Immature natural killer cell (primary cell): ENCODE data around the gene DCP1A. TPM values are rescaled to one million over a fixed set of nuclear protein-coding genes. Genes with fewer than 3 reads are reported as not detected.
A peak's percentile ranks its signal among the peaks of the same experiment; 100 is the strongest.
"Not testable (repeated sequence)": the region's sequence is repeated elsewhere in the genome, so short reads cannot be mapped to it uniquely, and the experiment has no call there.

ENCODE experiments used
- DNase-seq, 3 donors: peaks; one replicate each; pipeline ENCODE4 v3.0.0; 2022; ENCODE audit warnings: mixed read lengths in 1 of 3
- H3K27ac Mint-ChIP-seq, 6 donors: one replicate each; pipeline ENCODE4 v1.8.0; 2020; ENCODE audit warnings: mixed read lengths in 6 of 6, mild to moderate bottlenecking in 5 of 6, inconsistent platforms in 4 of 6, moderate library complexity in 3 of 6
- H3K27me3 Mint-ChIP-seq, 3 donors: one replicate each; pipeline ENCODE4 v1.8.0; 2020 to 2021; ENCODE audit warnings: low read depth in 3 of 3, mild to moderate bottlenecking in 3 of 3, mixed read lengths in 3 of 3, moderate library complexity in 3 of 3, inconsistent platforms in 1 of 3
- H3K36me3 Mint-ChIP-seq, 3 donors: one replicate each; pipeline ENCODE4 v1.8.0; 2020; ENCODE audit warnings: mixed read lengths in 3 of 3, inconsistent platforms in 2 of 3, mild to moderate bottlenecking in 2 of 3
- H3K4me1 Mint-ChIP-seq, 2 donors: one replicate each; pipeline ENCODE4 v1.8.0; 2020; ENCODE audit warnings: inconsistent platforms in 2 of 2, mild to moderate bottlenecking in 2 of 2, mixed read lengths in 2 of 2, moderate library complexity in 1 of 2
- H3K4me3 Mint-ChIP-seq, 5 donors: one replicate each; pipeline ENCODE4 v1.8.0; 2020; ENCODE audit warnings: mild to moderate bottlenecking in 5 of 5, mixed read lengths in 5 of 5, inconsistent platforms in 3 of 5, moderate library complexity in 3 of 5
- H3K9me3 Mint-ChIP-seq, 6 donors: one replicate each; pipeline ENCODE4 v1.8.0; 2020; ENCODE audit warnings: mild to moderate bottlenecking in 6 of 6, mixed read lengths in 6 of 6, inconsistent platforms in 4 of 6, moderate library complexity in 3 of 6
- polyA plus RNA-seq, 3 donors: library from polyadenylated mRNA; unstranded; fragments of 300-500 nt; fragmentation: Illumina TruSeq; gene quantifications; one replicate each; pipeline ENCODE4 v1.2.3, GENCODE V29; 2021

Gene DCP1A
- polyA plus RNA-seq, 3 donors from 2014 or later = 36.9 to 80.1 (median 51.8) TPM

- Mint-ChIP-seq H3K27me3 (peaks cover 0 to 3% (median 1%) of the 10 kb centered on the region in 3 donors), H3K4me1 (peaks cover 34 to 37% of the 10 kb centered on the region in 2 donors), H3K9me3 (no peaks in the 10 kb centered on the region), H3K4me3 (peak overlapping the region; percentile 86 to 90 (median 89)), H3K27ac (peak overlapping the region; percentile 26 to 86 (median 72)), H3K36me3 (no peaks in the 10 kb centered on the region)
- no peak for DNase-seq
These were observed 91.9 kb downstream of the DCP1A start for GRCh38 chr3:53255423-53255774.

GRCh38 chr3:53254509-53255422 is 92.6 kb downstream of the DCP1A start:
- peaks cover 0 to 3% (median 1%) of the 10 kb centered on the region in 3 donors for H3K27me3 Mint-ChIP-seq
- H3K4me1 Mint-ChIP-seq = peaks cover 36 to 39% of the 10 kb centered on the region in 2 donors
- DNase-seq = peak; percentile 18 to 29 (median 29)
- peak overlapping the region; percentile 62 to 86 (median 79) for H3K27ac Mint-ChIP-seq
- no peaks in the 10 kb centered on the region for H3K36me3 Mint-ChIP-seq
- no peaks in the 10 kb centered on the region for H3K9me3 Mint-ChIP-seq
- H3K4me3 Mint-ChIP-seq = peak overlapping the region; percentile 86 to 90 (median 89)

- peak overlapping the region; percentile 86 to 90 (median 89) for H3K4me3 Mint-ChIP-seq
- no peaks in the 10 kb centered on the region for H3K36me3 Mint-ChIP-seq
- H3K27me3 Mint-ChIP-seq = peaks cover 0 to 3% (median 1%) of the 10 kb centered on the region in 3 donors
- H3K9me3 Mint-ChIP-seq = no peaks in the 10 kb centered on the region
- no peak for DNase-seq
- H3K27ac Mint-ChIP-seq = peak overlapping the region in 4 of 6 donors; percentile 42 to 80 (median 59)
- H3K4me1 Mint-ChIP-seq = peaks cover 40 to 42% of the 10 kb centered on the region in 2 donors
These were observed 93.4 kb downstream of the DCP1A start for GRCh38 chr3:53253707-53254508.

DNA sequence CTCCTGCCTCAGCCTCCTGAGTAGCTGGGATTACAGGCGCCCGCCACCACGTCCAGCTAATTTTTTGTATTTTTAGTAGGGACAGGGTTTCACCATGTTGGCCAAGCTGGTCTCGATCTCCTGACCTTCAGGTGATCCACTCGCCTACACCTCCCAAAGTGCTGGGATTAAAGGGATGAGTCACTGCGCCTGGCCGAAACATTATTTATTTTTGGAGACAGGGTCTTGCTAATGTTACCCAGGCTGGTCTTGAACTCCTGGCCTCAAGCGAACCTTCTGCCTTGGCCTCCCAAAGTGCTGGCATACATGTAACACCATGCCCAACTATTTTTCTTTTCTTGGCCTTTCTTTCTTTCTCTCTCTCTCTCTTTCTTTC is 94.4 kb downstream of the DCP1A start:
- DNase-seq, H3K27me3 Mint-ChIP-seq, H3K9me3 Mint-ChIP-seq, H3K36me3 Mint-ChIP-seq, H3K27ac Mint-ChIP-seq: not testable (repeated sequence)
- Mint-ChIP-seq H3K4me1 (peaks cover 44 to 51% of the 10 kb centered on the region in 2 donors), H3K4me3 (peak overlapping the region in 4 of 5 donors; percentile 41 to 54 (median 46))

DNA sequence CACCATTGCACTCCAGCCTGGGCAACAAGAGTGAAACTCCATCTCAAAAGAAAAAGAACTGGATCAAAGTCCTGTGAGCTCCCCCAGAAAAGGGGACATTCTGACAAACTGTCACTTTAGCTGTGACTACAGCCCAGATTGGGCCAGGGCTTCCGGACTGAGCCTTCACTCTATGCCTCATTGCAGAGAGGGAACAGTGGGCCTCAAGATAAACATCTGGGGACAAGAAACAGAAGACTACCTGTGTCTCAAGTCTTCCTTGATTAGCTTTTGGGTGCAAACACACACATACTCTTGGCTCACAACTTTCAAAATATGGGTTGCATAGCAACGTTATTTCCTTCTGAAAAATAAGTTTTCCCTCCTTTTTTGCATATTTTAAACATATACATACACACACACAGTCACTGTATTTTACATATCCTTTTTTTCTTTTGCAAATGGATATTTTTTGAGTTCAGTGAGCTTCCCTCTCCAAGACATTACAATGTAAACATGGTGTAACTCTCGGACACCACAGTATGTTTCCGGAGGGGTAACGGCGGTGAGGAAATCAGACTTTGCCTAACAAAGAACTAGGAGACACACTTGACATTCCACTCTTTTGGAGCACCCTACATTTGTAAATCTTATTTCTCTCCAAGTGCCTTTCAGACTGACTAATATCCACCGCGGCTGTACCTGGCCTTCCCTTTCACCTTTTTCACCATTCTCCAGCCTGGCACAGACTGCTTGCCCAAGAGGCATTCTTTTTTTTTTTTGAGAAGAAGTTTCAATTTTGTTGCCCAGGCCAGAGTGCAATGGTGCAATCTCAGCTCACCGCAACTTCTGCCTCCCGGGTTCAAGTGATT is 95.0 kb downstream of the DCP1A start:
- H3K27ac Mint-ChIP-seq = peak overlapping the region in 5 of 6 donors; percentile 12 to 75 (median 58)
- peaks cover 48 to 56% of the 10 kb centered on the region in 2 donors for H3K4me1 Mint-ChIP-seq

DNA sequence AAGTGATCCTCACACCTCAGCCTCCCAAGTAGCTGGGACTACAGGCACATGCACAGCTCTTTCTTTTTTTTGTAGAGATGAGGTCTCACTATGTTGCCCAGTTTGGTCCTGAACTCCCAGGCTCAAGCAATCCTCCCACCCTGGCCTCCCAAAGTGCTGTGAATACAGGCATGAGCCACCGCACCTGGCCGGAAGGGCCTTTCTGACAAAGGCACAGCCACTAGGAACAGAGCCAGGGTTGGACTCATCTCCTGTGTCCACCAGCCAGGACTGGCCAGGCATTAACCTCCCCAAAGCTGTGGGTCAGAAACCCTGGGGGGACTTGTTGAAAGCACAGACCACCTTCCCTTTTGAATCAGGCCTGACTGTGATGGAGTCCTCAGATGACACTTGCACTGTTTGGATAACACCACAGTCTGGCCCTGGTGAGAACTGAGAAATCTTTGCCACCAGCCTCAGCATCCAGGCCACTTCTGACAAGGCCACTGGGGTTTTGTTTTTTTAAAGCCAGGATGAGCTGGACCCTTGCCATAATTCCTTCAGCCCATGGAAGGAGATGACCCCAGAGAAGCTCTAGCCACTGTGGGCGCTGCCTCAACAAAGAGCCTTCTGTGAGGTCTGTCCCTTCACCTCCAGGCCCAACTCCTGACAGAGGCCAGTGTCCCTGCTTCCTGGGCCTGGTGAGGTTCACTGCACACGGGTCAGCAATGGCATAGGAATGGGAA is 96.3 kb downstream of the DCP1A start:
- Mint-ChIP-seq H3K9me3 (no peaks in the 10 kb centered on the region), H3K4me3 (no peak overlapping the region), H3K27me3 (peaks cover 0 to 1% (median 0%) of the 10 kb centered on the region in 3 donors), H3K27ac (peak overlapping the region in 2 of 6 donors; percentile 17 to 41), H3K36me3 (peaks cover 0 to 3% (median 0%) of the 10 kb centered on the region in 3 donors), H3K4me1 (peaks cover 51 to 56% of the 10 kb centered on the region in 2 donors)
- no peak for DNase-seq

More for the DNA sequence above, 95.0 kb downstream of the DCP1A start:
- H3K27me3 Mint-ChIP-seq = peaks cover 0 to 3% (median 1%) of the 10 kb centered on the region in 3 donors
- no peaks in the 10 kb centered on the region for H3K9me3 Mint-ChIP-seq
- DNase-seq = no peak
- peak overlapping the region; percentile 33 to 63 (median 53) for H3K4me3 Mint-ChIP-seq
- H3K36me3 Mint-ChIP-seq = no peaks in the 10 kb centered on the region

DNA sequence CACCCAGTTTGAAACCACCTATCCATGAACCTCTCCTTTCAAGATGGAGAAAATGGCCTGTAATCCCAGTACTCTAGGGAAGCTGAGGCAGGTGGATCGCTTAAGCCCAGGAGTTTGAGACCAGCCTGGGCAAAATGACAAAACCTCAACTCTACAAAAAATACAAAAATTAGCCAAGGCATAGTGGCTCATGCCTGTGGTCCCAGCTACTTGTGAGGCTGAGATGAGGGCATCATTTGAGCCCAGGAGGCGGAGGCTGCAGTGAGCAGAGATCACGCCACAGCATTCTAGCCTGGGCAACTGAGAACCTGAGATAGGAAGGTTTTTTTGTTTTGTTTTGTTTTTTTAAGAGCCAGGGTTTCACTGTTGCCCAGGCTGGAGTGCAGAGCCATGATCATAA is 96.9 kb downstream of the DCP1A start:
- DNase-seq = no peak
- H3K4me1 Mint-ChIP-seq = peaks cover 51 to 56% of the 10 kb centered on the region in 2 donors
- H3K4me3 Mint-ChIP-seq = no peak overlapping the region
- no peak overlapping the region for H3K27ac Mint-ChIP-seq
- H3K9me3 Mint-ChIP-seq = no peaks in the 10 kb centered on the region
- peaks cover 0 to 1% (median 0%) of the 10 kb centered on the region in 3 donors for H3K27me3 Mint-ChIP-seq
- peaks cover 0 to 4% (median 0%) of the 10 kb centered on the region in 3 donors for H3K36me3 Mint-ChIP-seq

DNA sequence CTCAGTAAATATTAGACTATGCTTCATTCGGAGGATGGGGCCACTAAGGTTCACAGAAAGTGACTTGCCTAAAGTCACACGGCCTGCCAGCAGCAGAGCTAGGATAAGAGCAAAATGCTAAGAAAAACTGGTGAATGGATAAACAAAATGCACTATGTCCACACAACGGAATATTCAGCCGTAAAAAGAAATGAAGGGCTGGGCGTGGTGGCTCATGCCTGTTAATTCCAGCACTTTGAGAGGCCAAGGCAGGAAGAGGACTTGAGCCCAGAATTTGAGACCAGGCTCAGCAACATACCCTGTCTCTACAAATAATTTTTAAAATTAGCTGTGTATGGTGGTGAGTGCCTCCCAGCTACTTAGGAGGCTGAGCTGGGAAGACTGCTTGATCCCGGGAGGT is 99.2 kb downstream of the DCP1A start:
- no peak overlapping the region for H3K4me3 Mint-ChIP-seq
- H3K4me1 Mint-ChIP-seq = peaks cover 41 to 49% of the 10 kb centered on the region in 2 donors
- peak overlapping the region in 1 of 6 donors; percentile 43 for H3K27ac Mint-ChIP-seq
- no peak for DNase-seq
- H3K36me3 Mint-ChIP-seq = peaks cover 0 to 4% (median 0%) of the 10 kb centered on the region in 3 donors
- no peaks in the 10 kb centered on the region for H3K9me3 Mint-ChIP-seq
- H3K27me3 Mint-ChIP-seq = peaks cover 0 to 2% (median 0%) of the 10 kb centered on the region in 3 donors

DNA sequence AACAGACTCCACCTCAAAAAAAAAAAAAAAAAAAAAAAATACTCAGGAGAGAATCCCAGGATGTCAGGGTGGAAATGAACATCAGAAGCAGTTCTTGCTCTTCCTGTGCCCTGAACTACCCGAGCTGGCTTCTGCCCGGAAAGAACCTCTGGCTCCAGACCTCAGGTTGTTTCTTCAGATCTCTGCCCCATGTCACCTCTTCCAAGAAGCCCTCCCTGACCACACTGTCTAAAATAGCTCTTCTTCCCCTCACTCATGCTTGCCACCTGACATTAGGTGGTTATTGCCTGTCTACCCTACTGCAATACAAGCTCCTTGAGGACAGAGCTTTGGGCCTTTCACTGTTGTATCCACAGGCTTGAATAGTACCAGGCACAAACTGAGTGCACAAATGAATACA is 99.7 kb downstream of the DCP1A start:
- no peak overlapping the region for H3K4me3 Mint-ChIP-seq
- no peaks in the 10 kb centered on the region for H3K9me3 Mint-ChIP-seq
- peaks cover 38 to 44% of the 10 kb centered on the region in 2 donors for H3K4me1 Mint-ChIP-seq
- H3K27me3 Mint-ChIP-seq = peaks cover 0 to 1% (median 0%) of the 10 kb centered on the region in 3 donors
- peaks cover 0 to 4% (median 0%) of the 10 kb centered on the region in 3 donors for H3K36me3 Mint-ChIP-seq
- peak overlapping the region in 2 of 6 donors; percentile 43 to 63 for H3K27ac Mint-ChIP-seq
- no peak for DNase-seq

DNA sequence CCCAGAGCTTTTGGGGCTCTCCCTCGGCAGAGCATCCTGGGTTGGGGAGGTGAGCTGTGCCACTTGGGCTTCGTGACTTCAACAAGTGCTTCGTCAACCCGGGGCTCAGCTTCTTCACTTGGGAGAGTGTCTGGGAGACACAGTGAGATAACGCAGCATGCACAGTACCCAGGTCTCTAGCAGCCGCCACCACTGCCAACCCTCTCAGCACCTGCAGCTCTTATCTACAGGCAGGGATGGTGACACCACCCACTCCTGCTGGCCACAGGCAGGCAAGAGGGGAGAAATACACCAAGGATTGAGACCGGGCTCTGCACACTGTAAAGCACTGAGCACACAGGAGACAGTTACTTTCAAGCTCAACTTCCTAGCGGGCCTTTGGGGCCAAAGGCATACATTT is 103.1 kb downstream of the DCP1A start:
- Mint-ChIP-seq H3K27ac (no peak overlapping the region), H3K4me3 (no peak overlapping the region), H3K4me1 (peaks cover 19 to 25% of the 10 kb centered on the region in 2 donors)

GRCh38 chr3:53243785-53244184 is 103.6 kb downstream of the DCP1A start:
- Mint-ChIP-seq H3K27me3 (peaks cover 0 to 1% (median 0%) of the 10 kb centered on the region in 3 donors), H3K4me3 (no peak overlapping the region), H3K36me3 (peaks cover 0 to 5% (median 4%) of the 10 kb centered on the region in 3 donors), H3K27ac (no peak overlapping the region), H3K9me3 (no peaks in the 10 kb centered on the region), H3K4me1 (peaks cover 19 to 24% of the 10 kb centered on the region in 2 donors)
- DNase-seq = no peak

More for the DNA sequence above, 103.1 kb downstream of the DCP1A start:
- Mint-ChIP-seq H3K27me3 (peaks cover 0 to 1% (median 0%) of the 10 kb centered on the region in 3 donors), H3K9me3 (no peaks in the 10 kb centered on the region), H3K36me3 (peaks cover 0 to 5% (median 4%) of the 10 kb centered on the region in 3 donors)
- DNase-seq = no peak

DNA sequence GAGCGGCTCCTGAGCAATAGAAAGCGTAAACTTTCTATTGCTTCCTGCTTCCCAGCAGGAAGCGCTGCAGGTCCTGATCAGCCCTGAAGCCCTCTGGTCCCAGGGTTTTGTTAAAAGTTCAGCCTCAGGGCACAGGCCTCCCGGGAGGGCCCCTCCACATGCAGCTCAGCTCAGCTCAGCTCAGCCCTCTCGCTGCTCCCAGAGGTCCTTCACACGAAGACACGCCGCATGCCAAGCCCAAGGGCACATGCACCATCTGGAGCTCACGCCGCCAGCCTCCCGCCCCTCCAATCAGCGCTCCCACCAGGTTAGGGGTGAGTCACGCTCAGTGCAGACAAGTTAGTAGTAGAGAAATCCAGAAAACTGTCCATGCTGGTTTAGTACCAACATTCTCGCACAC is 104.2 kb downstream of the DCP1A start:
- no peak overlapping the region for H3K27ac Mint-ChIP-seq

More for the DNA sequence above, 104.2 kb downstream of the DCP1A start:
- peaks cover 17 to 18% of the 10 kb centered on the region in 2 donors for H3K4me1 Mint-ChIP-seq
- no peaks in the 10 kb centered on the region for H3K9me3 Mint-ChIP-seq
- peaks cover 0 to 5% (median 4%) of the 10 kb centered on the region in 3 donors for H3K36me3 Mint-ChIP-seq
- peaks cover 0 to 1% (median 0%) of the 10 kb centered on the region in 3 donors for H3K27me3 Mint-ChIP-seq
- DNase-seq = no peak
- no peak overlapping the region for H3K4me3 Mint-ChIP-seq
